SU-DHL-6 (cell line): ENCODE results near the gene TNP2.
"Not testable (repeated sequence)": the region's sequence is repeated elsewhere in the genome, so short reads cannot be mapped to it uniquely, and the experiment has no call there.

Source experiments
- H2AFZ ChIP-seq: fragments of 200-600 bp; sonication (generic); 2 replicates; pipeline ENCODE4 v1.6.1; 2014; ENCODE audit warnings: low read depth, mild to moderate bottlenecking, moderate library complexity, mixed read lengths, antibody characterized with exemption, low read length; ENCODE audit not compliant: severe bottlenecking
- H3F3A ChIP-seq: fragments of 200-600 bp; shearing (Covaris generic); 2 replicates; pipeline ENCODE4 v1.6.0; 2016; ENCODE audit warnings: antibody characterized with exemption, mild to moderate bottlenecking; ENCODE audit not compliant: insufficient read depth
- H3K27ac ChIP-seq: fragments of 200-600 bp; sonication (generic); 2 replicates; pipeline ENCODE4 v1.5.1; 2016; ENCODE audit warnings: low read depth, mild to moderate bottlenecking, low read length, moderate library complexity, mixed read lengths
- H3K27me3 ChIP-seq: fragments of 200-600 bp; sonication (generic), shearing (Covaris generic); 2 replicates; pipeline ENCODE4 v1.6.0; 2014; ENCODE audit warnings: mild to moderate bottlenecking, low read length
- H3K36me3 ChIP-seq: fragments of 200-600 bp; sonication (generic); 2 replicates; pipeline ENCODE4 v1.6.1; 2014; ENCODE audit warnings: mild to moderate bottlenecking, low read length, mixed read lengths
- H3K4me2 ChIP-seq: fragments of 300-600, 200-600 bp; shearing (Covaris generic), sonication (generic); 2 replicates; pipeline ENCODE4 v1.6.0; 2014; ENCODE audit warnings: low read length, low read depth, mild to moderate bottlenecking; ENCODE audit not compliant: poor library complexity, severe bottlenecking
- H3K4me3 ChIP-seq: fragments of 200-600 bp; sonication (generic); 2 replicates; pipeline ENCODE4 v1.5.1; 2014; ENCODE audit warnings: antibody characterized with exemption, low read length, mild to moderate bottlenecking, mixed read lengths; ENCODE audit not compliant: insufficient read depth, poor library complexity, severe bottlenecking
- H3K79me2 ChIP-seq: fragments of 200-600 bp; sonication (generic); 2 replicates; pipeline ENCODE4 v1.6.1; 2014; ENCODE audit warnings: mild to moderate bottlenecking, low read length, moderate library complexity; ENCODE audit not compliant: insufficient read depth
- H3K9ac ChIP-seq: fragments of 200-600 bp; sonication (generic); 2 replicates; pipeline ENCODE4 v1.7.0; 2014; ENCODE audit warnings: mild to moderate bottlenecking, low read length
- H3K9me2 ChIP-seq: fragments of 200-600 bp; sonication (generic); replicated peaks from 2 replicates; pipeline ENCODE4 v1.6.1; 2014; ENCODE audit warnings: low read length; ENCODE audit not compliant: insufficient read depth
- H3K9me3 ChIP-seq: fragments of 200-600 bp; sonication (generic); 2 replicates; pipeline ENCODE4 v1.6.1; 2014; ENCODE audit warnings: low read length, mixed read lengths; ENCODE audit not compliant: insufficient read depth
- H4K20me1 ChIP-seq: fragments of 200-600 bp; sonication (generic); 2 replicates; pipeline ENCODE4 v1.6.1; 2014; ENCODE audit warnings: low read depth, mild to moderate bottlenecking, antibody characterized with exemption, low read length, moderate library complexity, mixed read lengths
- CTCF ChIP-seq: fragments of 200-600 bp; sonication (generic); IDR thresholded peaks from one replicate; pipeline ENCODE4 v1.5.1; 2017; ENCODE audit warnings: antibody characterized with exemption, mild to moderate bottlenecking, low read length, moderate library complexity; ENCODE audit not compliant: insufficient read depth, poor library complexity, severe bottlenecking
- EZH2phosphoT487 ChIP-seq: fragments of 200-600 bp; sonication (generic), shearing (Covaris generic); conservative IDR thresholded peaks from 2 replicates; pipeline ENCODE4 v1.6.1; 2018; ENCODE audit warnings: mild to moderate bottlenecking, antibody characterized with exemption, low read length, moderate library complexity, mixed read lengths

Gene TNP2

DNA sequence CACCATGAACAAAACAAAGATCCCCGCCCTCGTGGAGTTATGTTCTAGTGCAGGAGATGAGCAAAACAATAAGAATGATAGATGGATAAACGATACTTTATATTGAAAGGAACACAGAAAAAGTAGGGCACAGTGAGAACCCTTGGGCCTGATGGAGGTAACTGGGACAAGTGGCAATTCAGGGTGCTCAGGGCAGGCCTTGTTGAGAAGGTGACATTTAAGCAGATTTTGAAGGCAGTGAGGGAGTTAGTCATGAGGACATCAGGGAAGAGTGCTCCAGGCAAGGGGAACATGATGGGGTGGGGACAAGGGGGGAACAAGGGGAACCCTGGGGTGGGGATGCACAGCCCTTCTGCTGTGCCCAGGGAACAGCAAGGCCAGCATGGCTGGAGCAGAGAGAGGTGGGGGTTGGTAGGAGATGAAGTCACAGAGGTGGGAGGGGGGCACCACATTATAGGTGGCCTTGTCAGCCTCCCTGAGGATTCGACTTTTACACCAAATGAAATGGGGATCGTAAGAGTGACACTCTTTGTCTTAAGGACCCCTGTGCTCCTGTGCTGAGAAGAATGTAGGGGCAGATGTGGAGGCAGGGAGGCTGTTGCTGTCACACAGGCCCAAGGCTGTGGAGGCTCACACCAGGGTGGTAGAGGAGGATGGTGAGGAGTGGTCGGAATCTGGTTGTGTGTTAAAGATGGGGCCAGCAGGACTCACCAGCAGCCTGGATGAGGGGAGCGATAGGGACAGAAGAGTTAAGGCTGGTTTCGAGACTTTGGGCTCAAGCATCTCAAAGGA, 21.2 kb upstream of the TNP2 start:
- Histone ChIP-seq H2AFZ (no peak overlapping the region), H3K9me3 (no peaks in the 10 kb centered on the region), H3K36me3 (no peaks in the 10 kb centered on the region), H4K20me1 (no peaks in the 10 kb centered on the region), H3K9me2 (no peaks in the 10 kb centered on the region), H3K79me2 (no peaks in the 10 kb centered on the region), H3K27ac (no peak overlapping the region), H3K4me3 (no peak overlapping the region), H3F3A (peaks cover 12% of the 10 kb centered on the region), H3K4me2 (no peak overlapping the region), H3K27me3 (no peaks in the 10 kb centered on the region), H3K9ac (no peak overlapping the region)
- TF ChIP-seq EZH2phosphoT487 (no peak), CTCF (no peak)

DNA sequence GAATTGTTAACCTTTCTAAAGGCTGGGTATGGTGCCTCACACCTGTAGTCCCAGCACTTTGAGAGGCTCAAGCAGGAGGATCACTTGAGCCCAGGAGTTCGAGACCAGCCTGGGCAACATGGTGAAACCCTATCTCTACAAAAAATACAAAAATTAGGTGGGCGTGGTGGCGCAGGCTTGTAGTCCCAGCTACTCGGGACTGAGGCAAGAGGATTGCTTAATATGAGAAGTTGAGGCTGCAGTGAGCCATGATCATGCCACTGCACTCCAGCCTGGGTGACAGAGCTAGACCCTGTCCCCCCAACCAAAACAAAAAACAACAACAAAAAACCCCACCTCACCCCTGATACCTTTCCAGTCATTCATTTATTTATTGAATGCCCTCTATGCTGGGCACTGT, 20.6 kb upstream of the TNP2 start:
- not testable (repeated sequence) for H3K4me3 ChIP-seq, H4K20me1 ChIP-seq, H3F3A ChIP-seq, H2AFZ ChIP-seq, H3K27ac ChIP-seq, H3K9me3 ChIP-seq, H3K9me2 ChIP-seq, H3K79me2 ChIP-seq, H3K9ac ChIP-seq, H3K36me3 ChIP-seq, H3K4me2 ChIP-seq, H3K27me3 ChIP-seq

GRCh38 chr16:11289202-11289601, 20.1 kb upstream of the TNP2 start:
- no peak overlapping the region for H3K27ac ChIP-seq

More at GRCh38 chr16:11289202-11289601, 20.1 kb upstream of the TNP2 start:
- no peak overlapping the region for H2AFZ ChIP-seq
- H3K36me3 ChIP-seq: no peaks in the 10 kb centered on the region
- H3K9me2 ChIP-seq: no peaks in the 10 kb centered on the region
- TF ChIP-seq EZH2phosphoT487: no peak
- TF ChIP-seq CTCF: no peak
- no peak overlapping the region for H3K9ac ChIP-seq
- H3K4me3 ChIP-seq: no peak overlapping the region
- no peaks in the 10 kb centered on the region for H4K20me1 ChIP-seq
- H3F3A ChIP-seq: 0 out of 2 replicates have a peak, but pooled peaks cover 3% of the 10 kb centered on the region
- no peak overlapping the region for H3K4me2 ChIP-seq
- H3K9me3 ChIP-seq: no peaks in the 10 kb centered on the region
- H3K27me3 ChIP-seq: no peaks in the 10 kb centered on the region
- no peaks in the 10 kb centered on the region for H3K79me2 ChIP-seq
